Natural killer cell (primary cell): Measurements from ENCODE around the gene TMC4. TPM values are rescaled to one million over a fixed set of nuclear protein-coding genes. Genes with fewer than 3 reads are reported as not detected.

Experiments used
- ATAC-seq, 3 donors: fragments of 150-1000 bp in 2 of 3; fragments of 200-7000 bp in 1 of 3; cut with Tn5 transposase; 1 replicate in 1 of 3; 2 replicates in 2 of 3; pipeline ENCODE4 v1.10.0; 2021; ENCODE audit warnings: mild to moderate bottlenecking in 2 of 3, moderate library complexity in 2 of 3
- DNase-seq, 2 donors: peaks; one replicate each; pipeline versions ENCODE4 v3.0.0 to v3.0.0-alpha.2; 2013 to 2021; ENCODE audit warnings: mixed read lengths in 1 of 2
- H3K27ac ChIP-seq: one replicate; pipeline ENCODE4 v1.5.1; 2013; ENCODE audit warnings: mild to moderate bottlenecking, low read length
- H3K27me3 ChIP-seq: one replicate; pipeline ENCODE4 v1.6.1; 2013; ENCODE audit warnings: low read length; ENCODE audit not compliant: control insufficient read depth, insufficient read depth
- H3K36me3 ChIP-seq: one replicate; pipeline ENCODE4 v1.6.1; 2013; ENCODE audit warnings: low read length; ENCODE audit not compliant: control insufficient read depth, insufficient read depth
- H3K4me1 ChIP-seq: one replicate; pipeline ENCODE4 v1.6.1; 2013; ENCODE audit warnings: low read length; ENCODE audit not compliant: control insufficient read depth, insufficient read depth
- H3K4me3 ChIP-seq: one replicate; pipeline ENCODE4 v1.5.1; 2013; ENCODE audit warnings: low read length
- H3K9me3 ChIP-seq: one replicate; pipeline ENCODE4 v1.6.1; 2013; ENCODE audit warnings: low read length; ENCODE audit not compliant: control insufficient read depth, insufficient read depth
- H3K27ac Mint-ChIP-seq, 2 donors: one replicate each; pipeline ENCODE4 v1.8.0; 2022; ENCODE audit warnings: mild to moderate bottlenecking in 2 of 2, mixed read lengths in 2 of 2, moderate library complexity in 1 of 2
- H3K27me3 Mint-ChIP-seq, 2 donors: one replicate each; pipeline ENCODE4 v1.8.0; 2022; ENCODE audit warnings: low read depth in 2 of 2, mixed read lengths in 2 of 2
- H3K36me3 Mint-ChIP-seq: one replicate; pipeline ENCODE4 v1.8.0; 2022; ENCODE audit warnings: mixed read lengths
- H3K4me1 Mint-ChIP-seq, 2 donors: one replicate each; pipeline ENCODE4 v1.8.0; 2022; ENCODE audit warnings: mixed read lengths in 2 of 2
- H3K4me3 Mint-ChIP-seq: one replicate; pipeline ENCODE4 v1.8.0; 2022; ENCODE audit warnings: mild to moderate bottlenecking, moderate library complexity, mixed read lengths
- H3K9me3 Mint-ChIP-seq, 2 donors: one replicate each; pipeline ENCODE4 v1.8.0; 2022; ENCODE audit warnings: mixed read lengths in 2 of 2
- WGBS: methylation state at CpG from one replicate; pipeline ENCODE4 v1.1.7; 2013; ENCODE audit warnings: missing lambda C conversion rate; ENCODE audit not compliant: insufficient coverage; 5-methylcytosine and 5-hydroxymethylcytosine counted together
- intact Hi-C: fragments of 100-400 bp; cut with micrococcal nuclease; formaldehyde crosslinking; loops from one replicate; pipeline ENCODE4 v1.14.2; 2022
- total RNA-seq, 4 donors: library from RNA; stranded (reverse); fragments of 120-200 nt in 1 of 4; gene quantifications; one replicate each; pipeline versions ENCODE4 v1.2.3 to v1.2.4, GENCODE V29; 2013 to 2022
- TF ChIP-seq, protein P1 (sequence below): fragments of 200-600 bp; IDR thresholded peaks from one replicate; pipeline ENCODE4 v1.8.0; 2022; ENCODE audit warnings: antibody characterized with exemption

TMC4 gene
- total RNA-seq, 3 donors from 2014 or later (not counting 1 experiment from before 2014, with no cell fraction given) = 7.2 to 8.2 (median 7.5) TPM

DNA sequence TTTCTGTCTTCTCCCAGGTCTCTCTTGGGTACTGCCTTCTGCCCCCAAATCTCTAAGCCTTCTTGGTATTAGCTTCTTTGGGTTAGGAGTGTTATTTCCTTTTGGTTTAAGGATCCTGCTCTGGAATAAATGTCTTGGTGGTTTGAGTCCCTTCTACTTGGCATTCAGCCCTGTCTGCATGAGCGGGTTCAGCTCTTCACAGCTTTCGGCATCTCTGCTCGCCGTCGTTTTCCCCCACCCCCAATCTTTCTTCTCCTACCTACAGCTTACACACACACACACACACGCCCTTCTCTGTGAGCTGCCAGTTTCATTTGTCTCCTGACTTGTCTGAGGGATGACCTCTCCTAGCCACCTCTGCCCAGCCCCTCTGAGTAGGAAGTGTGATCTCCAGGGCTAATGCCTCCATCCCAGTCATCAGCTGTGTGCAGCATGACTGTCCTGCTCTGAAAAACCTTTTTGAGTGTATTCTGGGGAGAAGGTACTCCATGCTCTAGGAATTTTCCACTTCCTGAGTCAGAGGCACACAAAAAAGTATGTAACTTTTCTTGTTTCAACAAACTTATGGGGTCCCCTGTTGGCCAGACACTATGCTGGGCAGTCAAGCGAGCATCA, 30.7 kb downstream of the TMC4 start:
- Mint-ChIP-seq H3K9me3 (no peaks in the 10 kb centered on the region), H3K27me3 (no peaks in the 10 kb centered on the region), H3K4me3 (no peak overlapping the region), H3K4me1 (peaks cover 39 to 65% of the 10 kb centered on the region in 2 donors), H3K36me3 (no peaks in the 10 kb centered on the region), H3K27ac (peak overlapping the region in 1 of 2 donors; percentile 60)
- Histone ChIP-seq H3K27me3 (no peaks in the 10 kb centered on the region), H3K4me3 (no peak overlapping the region), H3K9me3 (no peaks in the 10 kb centered on the region), H3K36me3 (peaks cover 50% of the 10 kb centered on the region), H3K4me1 (peaks cover 26% of the 10 kb centered on the region), H3K27ac (no peak overlapping the region)
- 86% methylated on average over 7 of the region's 7 CpGs for WGBS
- TF ChIP-seq, protein P1, sequence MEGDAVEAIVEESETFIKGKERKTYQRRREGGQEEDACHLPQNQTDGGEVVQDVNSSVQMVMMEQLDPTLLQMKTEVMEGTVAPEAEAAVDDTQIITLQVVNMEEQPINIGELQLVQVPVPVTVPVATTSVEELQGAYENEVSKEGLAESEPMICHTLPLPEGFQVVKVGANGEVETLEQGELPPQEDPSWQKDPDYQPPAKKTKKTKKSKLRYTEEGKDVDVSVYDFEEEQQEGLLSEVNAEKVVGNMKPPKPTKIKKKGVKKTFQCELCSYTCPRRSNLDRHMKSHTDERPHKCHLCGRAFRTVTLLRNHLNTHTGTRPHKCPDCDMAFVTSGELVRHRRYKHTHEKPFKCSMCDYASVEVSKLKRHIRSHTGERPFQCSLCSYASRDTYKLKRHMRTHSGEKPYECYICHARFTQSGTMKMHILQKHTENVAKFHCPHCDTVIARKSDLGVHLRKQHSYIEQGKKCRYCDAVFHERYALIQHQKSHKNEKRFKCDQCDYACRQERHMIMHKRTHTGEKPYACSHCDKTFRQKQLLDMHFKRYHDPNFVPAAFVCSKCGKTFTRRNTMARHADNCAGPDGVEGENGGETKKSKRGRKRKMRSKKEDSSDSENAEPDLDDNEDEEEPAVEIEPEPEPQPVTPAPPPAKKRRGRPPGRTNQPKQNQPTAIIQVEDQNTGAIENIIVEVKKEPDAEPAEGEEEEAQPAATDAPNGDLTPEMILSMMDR = no peak
- intact Hi-C loops = no loop called here
- DNase-seq = no peak
- ATAC-seq = no peak

GRCh38 chr19:54141356-54141755, 31.6 kb downstream of the TMC4 start:
- no peaks in the 10 kb centered on the region for H3K36me3 Mint-ChIP-seq
- H3K4me3 ChIP-seq = no peak overlapping the region
- H3K4me1 Mint-ChIP-seq = peaks cover 46 to 74% of the 10 kb centered on the region in 2 donors
- H3K9me3 ChIP-seq = no peaks in the 10 kb centered on the region
- no peak for ATAC-seq
- peaks cover 40% of the 10 kb centered on the region for H3K36me3 ChIP-seq
- intact Hi-C loops = no loop called here
- peak overlapping the region in 1 of 2 donors; percentile 25 for H3K27ac Mint-ChIP-seq
- TF ChIP-seq, protein P1 = no peak
- H3K9me3 Mint-ChIP-seq = no peaks in the 10 kb centered on the region
- DNase-seq = no peak
- no peak overlapping the region for H3K27ac ChIP-seq
- H3K27me3 Mint-ChIP-seq = no peaks in the 10 kb centered on the region
- 100% methylated on average over 1 of the region's 3 CpGs for WGBS
- no peak overlapping the region for H3K4me3 Mint-ChIP-seq
- H3K27me3 ChIP-seq = no peaks in the 10 kb centered on the region
- H3K4me1 ChIP-seq = peaks cover 30% of the 10 kb centered on the region

DNA sequence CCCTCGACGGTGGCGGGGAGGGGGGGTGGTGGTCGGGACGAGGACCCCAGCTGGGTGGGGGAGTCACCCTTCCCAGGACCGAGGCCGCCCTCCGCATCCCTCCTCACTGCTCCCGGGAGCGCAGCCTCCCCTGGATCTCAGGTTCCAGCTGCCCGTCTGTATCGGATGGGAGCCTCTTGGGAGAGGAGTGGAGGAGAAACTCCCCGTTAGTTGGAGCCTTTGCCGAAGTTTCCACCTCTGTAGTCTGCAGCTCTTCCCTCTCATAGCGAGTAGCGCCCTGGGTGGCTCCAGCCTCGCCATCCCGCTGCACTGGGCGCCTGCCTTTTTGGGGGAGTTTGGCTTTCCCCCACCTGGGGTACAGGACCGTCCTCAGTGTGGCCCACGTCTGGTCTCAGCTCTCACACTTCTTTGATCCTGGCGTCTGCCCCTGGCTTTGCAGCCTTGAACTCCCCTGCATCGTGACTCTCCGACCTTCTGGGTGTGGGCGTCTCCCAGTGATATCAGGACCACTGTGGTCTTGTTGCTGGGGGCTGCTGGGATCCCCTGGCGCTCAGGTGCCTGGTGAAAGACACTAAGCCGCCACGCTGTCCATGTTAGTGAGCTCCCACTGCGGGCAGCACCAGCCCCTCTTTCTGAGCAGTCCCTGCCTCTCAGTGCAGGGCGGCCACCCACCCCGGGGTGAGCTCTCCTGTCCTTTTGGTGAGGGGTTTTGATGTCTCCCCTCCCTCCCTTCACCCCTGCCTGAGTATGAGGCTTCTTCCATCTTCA, 34.3 kb downstream of the TMC4 start:
- peak overlapping the region; percentile 80 to 88 for H3K27ac Mint-ChIP-seq
- WGBS = 42% methylated on average over 24 of the region's 31 CpGs

More for the DNA sequence above, 34.3 kb downstream of the TMC4 start:
- DNase-seq (peak in 1 of 2 donors; percentile 40), ATAC-seq (no peak)
- Histone ChIP-seq H3K27me3 (no peaks in the 10 kb centered on the region), H3K9me3 (peaks cover under 1% of the 10 kb centered on the region), H3K4me1 (peaks cover 39% of the 10 kb centered on the region), H3K36me3 (peaks cover 14% of the 10 kb centered on the region), H3K4me3 (peak overlapping the region; percentile 76), H3K27ac (peak overlapping the region; percentile 45)
- Mint-ChIP-seq H3K4me3 (peak overlapping the region; percentile 92), H3K4me1 (peaks cover 50 to 68% of the 10 kb centered on the region in 2 donors), H3K9me3 (no peaks in the 10 kb centered on the region), H3K27me3 (no peaks in the 10 kb centered on the region), H3K36me3 (no peaks in the 10 kb centered on the region)
- TF ChIP-seq, protein P1 = no peak
- intact Hi-C loops = no loop called here
